NT2/D1 (cell line): ENCODE measurements around the gene PURA.

Experiments
- YY1 ChIP-seq: IDR thresholded peaks from 2 replicates; pipeline ENCODE4 v1.6.1; 2011; ENCODE audit not compliant: insufficient read length, insufficient read depth
- ZNF274 ChIP-seq: IDR thresholded peaks from 2 replicates; pipeline ENCODE4 v1.6.1; 2011; ENCODE audit warnings: mild to moderate bottlenecking, low read depth, low read length

- TF ChIP-seq ZNF274 (no peak), YY1 (no peak)
Observed at GRCh38 chr5:140126315-140127012, 12.6 kb downstream of the PURA start.
